ENCODE data around the gene MAPK10.

MAPK10 gene

GRCh38 chr4:85964298-85964697, 395.6 kb downstream of the MAPK10 start:
- DNase-seq, result no peak

GRCh38 chr4:85963231-85963630, 396.6 kb downstream of the MAPK10 start:
- DNase-seq, result no peak

DNA sequence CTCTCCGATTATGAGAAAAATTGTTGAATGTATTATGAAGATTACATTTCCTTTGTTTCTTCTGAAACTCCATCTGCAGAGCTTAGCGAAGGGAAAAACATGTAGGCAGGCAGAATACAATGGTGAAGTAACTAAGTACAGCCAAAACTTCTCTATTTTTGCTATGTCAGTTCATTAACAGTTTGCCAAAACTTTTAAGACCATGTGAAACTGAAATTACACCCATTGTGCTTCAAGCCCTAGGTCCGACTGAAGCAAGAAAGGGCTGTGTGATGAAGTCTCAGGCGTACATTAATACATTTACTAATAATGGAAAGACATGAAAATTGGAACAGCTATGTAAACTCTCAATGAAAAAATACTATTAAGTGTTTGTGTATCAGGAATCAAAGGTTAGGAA, 398.0 kb downstream of the MAPK10 start:
- DNase-seq, result no peak

DNA sequence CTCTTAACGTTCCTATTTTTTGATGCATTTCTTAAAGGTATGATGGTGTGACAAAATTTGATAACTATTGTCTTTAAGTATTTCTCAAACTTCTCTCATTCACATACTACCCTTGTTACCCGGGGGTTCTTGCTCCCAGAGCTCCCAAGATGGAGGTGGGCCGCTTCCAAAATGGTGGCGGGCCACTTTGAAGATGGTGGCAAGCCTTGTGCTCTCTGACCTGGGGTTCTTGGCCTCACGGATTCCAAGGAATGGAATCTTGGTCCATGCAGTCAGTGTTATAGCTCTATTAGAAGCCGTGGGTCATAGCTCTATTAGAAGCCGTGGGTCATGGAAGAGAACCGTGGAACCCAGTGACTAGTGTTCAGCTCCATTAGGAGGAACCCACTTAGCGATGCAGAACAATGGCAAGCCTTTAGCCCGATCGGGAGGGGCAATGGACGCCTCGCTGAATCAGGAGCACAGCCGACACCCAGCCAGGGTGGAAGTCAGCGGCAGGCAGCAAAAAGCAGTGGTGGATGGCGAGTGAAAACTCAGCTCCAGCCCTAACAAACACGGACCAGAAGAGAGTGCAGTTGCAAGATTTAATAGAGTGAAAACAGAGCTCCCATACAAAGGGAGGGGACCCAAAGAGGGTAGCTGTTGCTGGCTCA, 403.4 kb downstream of the MAPK10 start:
- DNase-seq, result no peak

DNA sequence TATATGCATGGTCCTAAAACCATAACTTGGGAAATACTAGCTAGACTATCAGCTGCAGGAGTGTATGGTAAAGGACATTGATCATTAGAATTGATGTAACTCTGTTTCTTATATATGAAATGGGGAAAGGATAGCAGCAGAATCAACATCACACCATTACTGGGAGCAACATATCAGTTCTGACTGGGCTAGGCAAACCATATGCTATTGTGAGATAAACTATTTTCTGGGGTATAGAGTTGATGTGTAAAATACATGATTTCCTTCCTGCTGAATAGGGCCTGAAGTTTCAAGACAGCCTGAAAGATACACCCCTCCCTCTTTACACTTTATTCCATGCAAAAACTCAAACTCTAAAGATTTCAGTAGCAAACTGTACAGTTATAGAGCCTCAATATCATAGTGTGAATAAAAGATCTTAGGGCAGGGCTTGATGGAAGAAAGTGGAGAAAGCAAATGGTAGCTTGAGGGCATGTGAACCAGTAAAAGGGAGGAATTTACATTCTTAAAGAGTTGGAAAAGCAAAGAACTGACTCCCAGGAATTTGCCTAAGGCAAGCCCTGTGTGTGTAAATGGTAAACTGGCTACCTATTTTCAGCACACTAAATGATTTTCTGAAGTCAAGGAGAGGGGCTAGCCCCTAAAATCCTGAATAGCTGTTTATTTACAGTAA, 404.1 kb downstream of the MAPK10 start:
- no peak for DNase-seq

DNA sequence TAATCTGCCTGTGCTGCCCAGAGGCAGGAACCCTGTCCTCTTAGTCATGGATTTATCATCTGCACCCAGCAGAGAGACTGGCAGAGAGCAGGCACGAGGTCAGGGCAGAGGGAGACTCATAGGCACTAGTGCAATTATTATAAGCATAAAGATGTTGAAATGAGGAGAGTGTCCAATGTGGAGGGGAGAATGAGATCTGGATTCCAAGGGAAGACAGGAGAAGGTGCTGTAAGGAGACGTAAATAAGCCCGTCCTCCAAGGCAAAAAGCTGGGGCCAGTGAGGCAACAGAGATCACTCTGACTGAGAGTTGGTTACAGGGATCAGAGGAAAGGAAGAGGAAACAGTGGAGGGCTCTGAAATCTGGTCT, 406.2 kb downstream of the MAPK10 start:
- DNase-seq, result no peak

- no peak for DNase-seq
Measured at GRCh38 chr4:85952972-85953650, 406.7 kb downstream of the MAPK10 start.

DNA sequence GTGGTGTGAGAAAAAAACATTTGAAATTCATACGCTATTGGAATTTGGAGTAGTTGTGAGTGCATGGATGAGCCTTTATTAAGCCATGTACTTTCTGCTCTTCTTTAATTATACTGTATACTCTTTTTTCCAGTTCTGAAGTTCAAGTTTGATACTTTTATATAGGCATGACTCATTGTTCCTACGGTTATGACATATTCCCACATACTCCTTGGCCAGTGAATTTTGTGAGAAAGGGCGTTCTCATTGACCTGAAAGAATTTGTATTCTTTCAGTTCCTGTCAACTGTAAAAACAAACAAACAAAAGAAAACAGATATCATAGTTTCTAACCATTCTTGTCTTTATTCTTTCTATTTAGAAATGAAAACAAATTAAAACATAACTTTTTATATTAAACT, 407.3 kb downstream of the MAPK10 start:
- DNase-seq, result no peak

DNA sequence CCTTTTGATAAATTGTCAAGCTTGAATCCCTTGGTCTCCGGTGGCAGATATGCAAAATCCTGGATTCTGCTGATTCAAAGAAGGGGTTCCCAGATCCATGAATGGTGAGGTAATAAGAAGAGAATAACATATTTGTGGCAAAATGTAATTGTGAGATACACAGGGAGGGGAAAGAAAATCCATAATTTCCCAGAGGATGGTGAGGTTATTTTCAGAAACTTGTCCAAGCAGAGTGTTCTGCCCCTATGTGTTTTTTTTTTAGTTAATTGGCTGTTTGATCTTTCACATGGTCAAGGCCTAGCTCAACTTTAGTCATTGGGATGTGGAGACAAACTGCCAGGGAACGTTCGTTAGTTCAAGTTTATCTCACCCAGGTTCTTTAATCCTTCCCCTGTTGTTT, 408.8 kb downstream of the MAPK10 start:
- no peak for DNase-seq

DNA sequence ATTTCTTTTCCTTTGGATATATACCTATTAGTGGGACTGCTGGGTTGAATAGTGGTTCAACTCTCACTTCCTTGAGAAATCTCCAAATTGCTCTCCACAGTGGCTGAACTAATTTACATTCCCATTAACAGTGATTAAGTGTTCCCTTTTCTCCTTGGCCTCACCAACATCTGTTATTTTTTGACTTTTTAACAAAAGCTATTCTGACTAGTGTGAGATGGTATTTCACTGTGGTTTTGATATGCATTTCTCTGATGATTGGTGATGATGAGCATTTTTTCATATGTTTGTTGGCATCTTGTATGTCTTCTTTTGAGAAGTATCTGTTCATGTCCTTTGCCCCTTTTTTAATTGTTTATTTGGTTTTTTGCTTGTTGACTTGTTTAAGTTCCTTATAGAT, 413.0 kb downstream of the MAPK10 start:
- DNase-seq, result no peak

DNA sequence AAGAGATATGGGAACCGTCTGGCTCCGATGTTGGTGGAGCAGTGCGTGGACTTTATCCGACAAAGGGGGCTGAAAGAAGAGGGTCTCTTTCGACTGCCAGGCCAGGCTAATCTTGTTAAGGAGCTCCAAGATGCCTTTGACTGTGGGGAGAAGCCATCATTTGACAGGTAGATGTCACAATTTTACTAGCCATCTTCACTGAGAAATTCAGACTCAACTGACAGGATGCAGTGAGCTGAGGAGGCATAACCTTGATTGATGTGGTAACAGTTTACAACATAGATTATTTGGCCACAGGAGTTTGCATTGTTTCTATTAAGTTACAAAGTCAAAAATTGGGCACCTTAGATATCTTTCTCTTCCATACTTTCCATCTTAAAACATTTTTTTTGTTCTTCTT, 417.7 kb downstream of the MAPK10 start:
- no peak for DNase-seq

- no peak for DNase-seq
Measured at GRCh38 chr4:85940151-85940550, 419.7 kb downstream of the MAPK10 start.

Data from NCI-H1092 (cell line).